ENCODE data around the gene THPO.

GRCh38 chr3:184351511-184352148 is 26.4 kb downstream of the THPO start:
- no peak for TF ChIP-seq RNF2 (IDR thresholded peaks at IDR 0.05)
- no peak for TF ChIP-seq XRCC5 (IDR thresholded peaks at IDR 0.05; ENCODE audit: low read depth, low read length)
- no peak for TF ChIP-seq ZKSCAN1 (IDR thresholded peaks at IDR 0.05; ENCODE audit: low read depth, low read length)
- TF ChIP-seq FOSL1 (tag; conservative IDR thresholded peaks at IDR 0.05) = no peak
- TF ChIP-seq RCOR1 (IDR thresholded peaks at IDR 0.05; ENCODE audit: borderline replicate concordance in 1 of 2, low read depth in 2 of 2, low read length in 2 of 2) = no peak
- TF ChIP-seq POLR2A (conservative IDR thresholded peaks at IDR 0.05) = no peak
- TF ChIP-seq ZEB2 (IDR thresholded peaks at IDR 0.05) = no peak
- TF ChIP-seq CTCF (IDR thresholded peaks at IDR 0.05 in 2 of 3, conservative IDR thresholded peaks at IDR 0.05 in 1 of 3; ENCODE audit: insufficient read depth in 2 of 3, low read depth in 1 of 3, low read length in 3 of 3) = no peak

Measured in K562 (cell line).